GM12891 (cell line): Measurements from ENCODE around the gene EYS.

Source experiments
- PAX5 ChIP-seq: IDR thresholded peaks from 2 replicates; pipeline ENCODE4 v1.6.1; 2011; ENCODE audit warnings: low read length, moderate library complexity, mild to moderate bottlenecking; ENCODE audit not compliant: insufficient read depth, severe bottlenecking
- POLR2A ChIP-seq: IDR thresholded peaks from 2 replicates; pipeline ENCODE4 v1.6.1; 2011; ENCODE audit warnings: low read depth, low read length, control low read depth
- POLR2AphosphoS5 ChIP-seq: IDR thresholded peaks from 2 replicates; pipeline ENCODE4 v1.6.1; 2011; ENCODE audit warnings: low read depth, low read length, control low read depth
- POU2F2 ChIP-seq: IDR thresholded peaks from 2 replicates; pipeline ENCODE4 v1.6.1; 2011; ENCODE audit warnings: low read depth, mild to moderate bottlenecking, control low read depth, low read length, moderate library complexity
- SPI1 ChIP-seq: IDR thresholded peaks from 2 replicates; pipeline ENCODE4 v1.6.1; 2011; ENCODE audit warnings: low read depth, low read length, control low read depth
- TAF1 ChIP-seq: IDR thresholded peaks from 2 replicates; pipeline ENCODE4 v1.6.1; 2011; ENCODE audit warnings: low read depth, low read length, control low read depth

- TF ChIP-seq POLR2A (no peak), POLR2AphosphoS5 (no peak), SPI1 (no peak), TAF1 (no peak), POU2F2 (no peak), PAX5 (no peak)
Observed at GRCh38 chr6:65170273-65170672, 536.8 kb downstream of the EYS start.
